GM12878 (cell line): ENCODE results near the gene PPAN. TPM values are rescaled to one million over a fixed set of nuclear protein-coding genes. Genes with fewer than 3 reads are reported as not detected.
A peak's percentile ranks its signal among the peaks of the same experiment; 100 is the strongest.

ENCODE experiments used
- ATAC-seq: fragments of 200-7000 bp; cut with Tn5 transposase; 3 replicates; pipeline ENCODE4 v1.9.1; 2020; ENCODE audit warnings: mild to moderate bottlenecking, moderate library complexity
- BruUV-seq: library from RNA; stranded (reverse); fragments of 400-500 nt; replicated peaks from 2 replicates; lab custom pipeline; 2021; lab: Mats Ljungman, UMichigan
- CTCF ChIA-PET: fragments of 300-600 bp; sonication (Branson Sonifier 250); formaldehyde crosslinking; extraction: SDS; loops from one replicate; lab custom pipeline; 2021; ENCODE audit warnings: inconsistent platforms; lab: Yijun Ruan, JAX
- POLR2A ChIA-PET: fragments of 350-600 bp; formaldehyde crosslinking; extraction: SDS; loops from one replicate; lab custom pipeline; 2021; ENCODE audit warnings: inconsistent platforms; lab: Charles Lee
- RAD21 ChIA-PET: fragments of 300-600 bp; sonication (Branson Sonifier 250); formaldehyde crosslinking; loops from one replicate; lab custom pipeline; 2023; ENCODE audit warnings: antibody characterized with exemption; ENCODE audit not compliant: unreplicated experiment; lab: Charles Lee
- SMC1A ChIA-PET: fragments of 300-600 bp; sonication (Branson Sonifier 250); formaldehyde crosslinking; loops from one replicate; lab custom pipeline; 2023; ENCODE audit not compliant: unreplicated experiment, uncharacterized antibody; lab: Charles Lee
- DNase-seq: peaks from one replicate; pipeline ENCODE4 v3.0.0-alpha.2; 2011; ENCODE audit warnings: low read depth, low spot score
- FAIRE-seq: peaks from 3 replicates; lab custom pipeline; 2011; peaks lifted over from hg19 to GRCh38; lab: Jason Lieb, UNC
- H2AFZ ChIP-seq: 2 replicates; pipeline ENCODE4 v1.6.0; 2011; ENCODE audit warnings: low read depth, low read length, control low read depth; ENCODE audit not compliant: control insufficient read depth
- H3K27ac ChIP-seq: 2 replicates; pipeline ENCODE4 v1.5.1; 2011; ENCODE audit warnings: control low read depth; ENCODE audit not compliant: control insufficient read depth, insufficient read depth
- H3K27me3 ChIP-seq, 2 experiments: replicated peaks in 1 of 2; 2 replicates each; pipeline versions ENCODE4 v1.6.0 to v1.6.1; 2011; ENCODE audit warnings: low read length in 1 of 2; ENCODE audit not compliant: control insufficient read depth in 2 of 2, insufficient read depth in 2 of 2
- H3K36me3 ChIP-seq, 2 experiments: 2 replicates each; pipeline ENCODE4 v1.5.1; 2011; ENCODE audit warnings: low read length in 1 of 2; ENCODE audit not compliant: control insufficient read depth in 2 of 2, insufficient read depth in 2 of 2
- H3K4me1 ChIP-seq: 2 replicates; pipeline ENCODE4 v1.6.1; 2011; ENCODE audit warnings: mild to moderate bottlenecking, low read length, moderate library complexity, mixed read lengths; ENCODE audit not compliant: control insufficient read depth, insufficient read depth
- H3K4me2 ChIP-seq: 2 replicates; pipeline ENCODE4 v1.6.0; 2011; ENCODE audit warnings: control low read depth; ENCODE audit not compliant: control insufficient read depth, insufficient read depth
- H3K4me3 ChIP-seq: fragments of 200-600 bp; sonication (generic); 2 replicates; pipeline ENCODE4 v1.5.1; 2016
- H3K79me2 ChIP-seq: 2 replicates; pipeline ENCODE4 v1.6.0; 2011; ENCODE audit warnings: low read length; ENCODE audit not compliant: control insufficient read depth, insufficient read depth
- H3K9ac ChIP-seq: 2 replicates; pipeline ENCODE4 v1.8.0; 2011; ENCODE audit warnings: low read length, control low read depth, mixed read lengths; ENCODE audit not compliant: control insufficient read depth, insufficient read depth
- H3K9me3 ChIP-seq: replicated peaks from 3 replicates; pipeline ENCODE4 v1.5.1; 2011; ENCODE audit warnings: mild to moderate bottlenecking, low read length; ENCODE audit not compliant: control insufficient read depth, insufficient read depth
- H4K20me1 ChIP-seq: 2 replicates; pipeline ENCODE4 v1.6.0; 2011; ENCODE audit not compliant: control insufficient read depth, insufficient read depth
- POLR2A ChIP-seq: IDR thresholded peaks from 2 replicates; pipeline ENCODE4 v1.6.1; 2011; ENCODE audit warnings: low read depth, mild to moderate bottlenecking, low read length
- POLR2AphosphoS5 ChIP-seq: IDR thresholded peaks from 2 replicates; pipeline ENCODE4 v1.6.1; 2011; ENCODE audit warnings: mild to moderate bottlenecking, low read length, inconsistent platforms
- RUNX3 ChIP-seq: IDR thresholded peaks from 2 replicates; pipeline ENCODE4 v1.6.1; 2012; ENCODE audit warnings: low read length, inconsistent platforms
- STAT1 ChIP-seq: fragments of 450-650 bp; conservative IDR thresholded peaks from 2 replicates; pipeline ENCODE4 v1.6.1; 2014; ENCODE audit warnings: antibody characterized with exemption, mild to moderate bottlenecking
- ZNF274 ChIP-seq: IDR thresholded peaks from one replicate; pipeline ENCODE4 v1.8.0; 2011; ENCODE audit not compliant: insufficient read length, insufficient read depth
- WGBS: methylation state at CpG from one replicate; pipeline ENCODE4 v1.1.6; 2016; ENCODE audit warnings: low lambda C conversion rate; ENCODE audit not compliant: insufficient replicate concordance, insufficient coverage; ENCODE audit errors: missing lambda C conversion rate; 5-methylcytosine and 5-hydroxymethylcytosine counted together
- in situ Hi-C: fragments of 300-500 bp; cut with MboI; formaldehyde crosslinking; loops from 9 replicates; pipeline ENCODE4 v1.14.3; 2018; ENCODE audit warnings: mixed read lengths
- intact Hi-C: fragments of 100-400 bp; cut with micrococcal nuclease; formaldehyde crosslinking; loops from one replicate; pipeline ENCODE4 v1.14.2; 2022; ENCODE audit not compliant: unreplicated experiment
- polyA plus RNA-seq, 11 experiments: library from polyadenylated mRNA; depleted of rRNA in 4 of 11; unstranded in 6 of 11; stranded (reverse) in 5 of 11; fragments of >200 nt; fragmentation: Nextera tagmentation in 4 of 11; fragmentation: Illumina TruSeq in 1 of 11; extraction: Ambion mirVana in 4 of 11; extraction: Trizol in 1 of 11; gene quantifications; 1 replicate in 1 of 11; 2 replicates in 10 of 11; pipeline versions ENCODE4 v1.2.1 to v1.2.3, GENCODE V29; 2011 to 2016; ENCODE audit warnings: inconsistent platforms in 2 of 11, missing spikeins in 2 of 11, low read depth in 1 of 11
- total RNA-seq, 4 experiments: library from RNA; depleted of rRNA in 3 of 4; stranded (reverse); fragments of >200 nt in 3 of 4; fragmentation: Illumina TruSeq in 1 of 4; extraction: Trizol in 1 of 4; gene quantifications; 2 replicates each; pipeline versions ENCODE4 v1.2.1 to v1.2.3, GENCODE V29; 2013 to 2021
- TF ChIP-seq, protein P1 (sequence below): IDR thresholded peaks from 2 replicates; pipeline ENCODE4 v1.6.1; 2012; ENCODE audit warnings: low read depth, low read length, improper control_type of control experiment

Gene PPAN
- total and polyA plus RNA-seq, 10 of the 15 experiments (the other 5 are each of a cell fraction or from before 2014, with no cell fraction given): 2.1 to 171 (median 108) TPM

DNA sequence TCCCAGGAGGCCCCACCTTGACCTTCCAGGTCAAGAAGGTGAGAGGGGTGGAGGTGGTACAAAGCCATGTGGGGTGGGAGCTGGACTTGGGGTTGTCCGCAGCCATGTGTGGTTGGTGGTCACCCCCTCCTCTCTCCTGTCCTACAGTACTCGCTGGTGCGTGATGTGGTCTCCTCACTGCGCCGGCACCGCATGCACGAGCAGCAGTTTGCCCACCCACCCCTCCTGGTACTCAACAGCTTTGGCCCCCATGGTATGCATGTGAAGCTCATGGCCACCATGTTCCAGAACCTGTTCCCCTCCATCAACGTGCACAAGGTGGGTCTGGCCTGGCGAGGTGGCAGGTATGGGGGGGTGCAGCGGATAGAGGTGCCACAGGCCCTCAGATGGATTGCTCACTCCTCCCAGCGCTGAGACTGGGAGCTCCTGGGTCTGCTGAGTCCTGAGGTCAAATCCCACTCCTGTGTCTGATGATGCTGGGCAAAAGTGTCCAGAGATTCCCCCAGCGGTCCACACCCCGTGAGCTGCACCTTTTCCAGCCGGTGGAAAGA, 1.7 kb downstream of the PPAN start:
- DNase-seq (no peak), ATAC-seq (no peak), FAIRE-seq (no peak)
- peaks cover 56% of the 10 kb centered on the region for H3K79me2 ChIP-seq
- BruUV-seq: no TSS peak
- intact Hi-C loops: loop anchor here (10.0 kb wide), 1 partner anchor 277 kb away; the partner anchor contains the start of gene TYK2
- H4K20me1 ChIP-seq: no peaks in the 10 kb centered on the region
- H3K9me3 ChIP-seq: no peaks in the 10 kb centered on the region
- H3K36me3 ChIP-seq: peaks cover 18 to 30% of the 10 kb centered on the region in 2 experiments; a peak in 3 of 4 replicates
- ChIA-PET RAD21 (interaction anchor here (0.6 to 2.7 kb wide), 3 partner anchors 8 to 142 kb away, joined by 3 to 9 read pairs (median 4); no protein-coding TSS in a partner anchor), CTCF (interaction anchor here (1.2 to 9.8 kb wide), 2 partner anchors 8 to 177 kb away, joined by 4 to 171 read pairs; partner anchors contain the start of gene ANGPTL6), POLR2A (interaction anchor here (0.5 to 2.6 kb wide), 7 partner anchors 9 to 1470 kb away, joined by 3 to 18 read pairs (median 3); partner anchors contain the start of gene ACP5), SMC1A (interaction anchor here (0.7 to 11.4 kb wide), 3 partner anchors 8 to 673 kb away, joined by 3 to 150 read pairs (median 3); partner anchors contain the start of gene ANGPTL6)
- WGBS: 91% methylated on average over 13 of the region's 14 CpGs
- peak overlapping the region; percentile 97 for H3K4me2 ChIP-seq
- H3K4me1 ChIP-seq: peaks cover 61% of the 10 kb centered on the region
- in situ Hi-C loops: no loop called here
- H3K27ac ChIP-seq: peak overlapping the region; percentile 100
- TF ChIP-seq POLR2AphosphoS5: peak; percentile 30; the same call in 1 of the 2 replicates
- TF ChIP-seq ZNF274: no peak
- TF ChIP-seq, protein P1, sequence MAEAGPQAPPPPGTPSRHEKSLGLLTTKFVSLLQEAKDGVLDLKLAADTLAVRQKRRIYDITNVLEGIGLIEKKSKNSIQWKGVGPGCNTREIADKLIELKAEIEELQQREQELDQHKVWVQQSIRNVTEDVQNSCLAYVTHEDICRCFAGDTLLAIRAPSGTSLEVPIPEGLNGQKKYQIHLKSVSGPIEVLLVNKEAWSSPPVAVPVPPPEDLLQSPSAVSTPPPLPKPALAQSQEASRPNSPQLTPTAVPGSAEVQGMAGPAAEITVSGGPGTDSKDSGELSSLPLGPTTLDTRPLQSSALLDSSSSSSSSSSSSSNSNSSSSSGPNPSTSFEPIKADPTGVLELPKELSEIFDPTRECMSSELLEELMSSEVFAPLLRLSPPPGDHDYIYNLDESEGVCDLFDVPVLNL: no peak
- TF ChIP-seq RUNX3: no peak
- no peak for TF ChIP-seq STAT1
- peak; percentile 76 for TF ChIP-seq POLR2A
- H3K4me3 ChIP-seq: peak overlapping the region; percentile 79
- no peak overlapping the region for H2AFZ ChIP-seq
- peak overlapping the region; percentile 95 for H3K9ac ChIP-seq
- no peaks in the 10 kb centered on the region for H3K27me3 ChIP-seq
